ENCODE measurements around the gene RLN3.
"Not testable (repeated sequence)": the region's sequence is repeated elsewhere in the genome, so short reads cannot be mapped to it uniquely, and the experiment has no call there.

RLN3 gene

DNA sequence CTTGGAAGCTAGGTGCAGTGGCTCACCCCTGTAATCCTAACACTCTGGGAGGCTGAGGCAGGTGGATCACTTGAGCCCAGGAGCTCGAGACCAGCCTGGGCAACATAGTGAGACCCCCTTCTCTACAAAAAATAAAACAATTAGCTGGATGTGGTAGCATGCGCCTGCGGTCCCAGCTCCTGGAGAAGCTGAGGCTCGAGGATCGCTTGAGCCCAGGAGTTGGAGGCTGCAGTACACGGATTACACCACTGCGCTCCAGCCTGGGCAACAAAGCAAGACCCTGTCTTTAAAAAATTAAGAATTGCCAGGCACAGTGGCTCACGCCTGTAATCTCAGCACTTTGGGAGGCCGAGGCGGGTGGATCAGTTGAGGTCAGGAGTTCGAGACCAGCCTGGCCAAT is 23.0 kb downstream of the RLN3 start:
- not testable (repeated sequence) for H3K36me3 ChIP-seq (ENCODE audit: control insufficient read depth, insufficient read depth, low read length); H4K8ac ChIP-seq (ENCODE audit: low read depth, low read length); H3K79me2 ChIP-seq (ENCODE audit: control insufficient read depth, insufficient read depth, low read length); H2BK5ac ChIP-seq (ENCODE audit: low read length); DNase-seq; H3K9ac ChIP-seq (ENCODE audit: low read length); H3K27ac ChIP-seq (ENCODE audit: low read depth, low read length); H3K56ac ChIP-seq (ENCODE audit: low read length); H3K4ac ChIP-seq (ENCODE audit: low read depth, low read length); H3K4me2 ChIP-seq (ENCODE audit: low read length); H2BK15ac ChIP-seq (replicated peaks; ENCODE audit: low read depth); H3K4me3 ChIP-seq (ENCODE audit: low read length); H2BK120ac ChIP-seq (ENCODE audit: low read depth, low read length); H2AK5ac ChIP-seq (ENCODE audit: low read length); H3K79me1 ChIP-seq (ENCODE audit: low read length); H3K23ac ChIP-seq (ENCODE audit: low read length); H3K18ac ChIP-seq (ENCODE audit: low read length); H4K5ac ChIP-seq (ENCODE audit: low read length); H3K27me3 ChIP-seq (ENCODE audit: insufficient read depth, low read length, poor library complexity); H3K4me1 ChIP-seq (ENCODE audit: control insufficient read depth, low read depth, low read length)
- no CpG with 5 or more reads among the region's 11 CpGs for WGBS (ENCODE audit: extremely low coverage, insufficient coverage, low lambda C conversion rate)

DNA sequence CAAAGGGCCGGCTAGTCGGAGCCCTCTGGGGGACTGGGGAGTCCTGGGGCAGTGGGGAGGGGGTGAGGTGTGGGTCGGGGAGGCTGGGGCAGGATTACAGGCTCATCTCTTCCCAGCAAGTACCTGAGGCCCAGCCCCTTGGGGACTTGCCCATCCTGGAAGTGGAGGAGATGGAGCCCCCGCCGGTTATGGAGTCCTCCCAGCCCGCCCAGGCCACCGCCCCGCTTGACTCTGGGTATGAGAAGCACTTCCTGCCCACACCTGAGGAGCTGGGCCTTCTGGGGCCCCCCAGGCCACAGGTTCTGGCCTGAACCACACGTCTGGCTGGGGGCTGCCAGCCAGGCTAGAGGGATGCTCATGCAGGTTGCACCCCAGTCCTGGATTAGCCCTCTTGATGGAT is 24.0 kb downstream of the RLN3 start:
- Histone ChIP-seq H2BK120ac (ENCODE audit: low read depth, low read length) (no peak overlapping the region), H3K4ac (ENCODE audit: low read depth, low read length) (no peak overlapping the region), H2AK5ac (ENCODE audit: low read length) (no peak overlapping the region), H4K5ac (ENCODE audit: low read length) (no peak overlapping the region), H3K9ac (ENCODE audit: low read length) (no peak overlapping the region), H3K18ac (ENCODE audit: low read length) (no peak overlapping the region), H3K79me1 (ENCODE audit: low read length) (no peaks in the 10 kb centered on the region), H3K4me1 (ENCODE audit: control insufficient read depth, low read depth, low read length) (no peaks in the 10 kb centered on the region), H3K4me2 (ENCODE audit: low read length) (no peak overlapping the region), H4K8ac (ENCODE audit: low read depth, low read length) (no peak overlapping the region), H3K36me3 (ENCODE audit: control insufficient read depth, insufficient read depth, low read length) (no peaks in the 10 kb centered on the region), H3K56ac (ENCODE audit: low read length) (no peak overlapping the region), H3K27me3 (ENCODE audit: insufficient read depth, low read length, poor library complexity) (no peaks in the 10 kb centered on the region), H3K79me2 (ENCODE audit: control insufficient read depth, insufficient read depth, low read length) (no peaks in the 10 kb centered on the region), H3K27ac (ENCODE audit: low read depth, low read length) (no peak overlapping the region), H2BK15ac (replicated peaks; ENCODE audit: low read depth) (no peak overlapping the region), H3K4me3 (ENCODE audit: low read length) (no peak overlapping the region), H2BK5ac (ENCODE audit: low read length) (no peak overlapping the region), H3K23ac (ENCODE audit: low read length) (no peak overlapping the region)
- no CpG with 5 or more reads among the region's 9 CpGs for WGBS (ENCODE audit: extremely low coverage, insufficient coverage, low lambda C conversion rate)
- DNase-seq = no peak

- DNase-seq = no peak
- no peak overlapping the region for H4K5ac ChIP-seq (ENCODE audit: low read length)
- no peaks in the 10 kb centered on the region for H3K79me2 ChIP-seq (ENCODE audit: control insufficient read depth, insufficient read depth, low read length)
- no peaks in the 10 kb centered on the region for H3K79me1 ChIP-seq (ENCODE audit: low read length)
- H3K36me3 ChIP-seq (ENCODE audit: control insufficient read depth, insufficient read depth, low read length) = no peaks in the 10 kb centered on the region
- no peak overlapping the region for H3K27ac ChIP-seq (ENCODE audit: low read depth, low read length)
- no peak overlapping the region for H3K9ac ChIP-seq (ENCODE audit: low read length)
- no peak overlapping the region for H3K23ac ChIP-seq (ENCODE audit: low read length)
- H3K4me3 ChIP-seq (ENCODE audit: low read length) = no peak overlapping the region
- no peak overlapping the region for H3K56ac ChIP-seq (ENCODE audit: low read length)
- no peak overlapping the region for H4K8ac ChIP-seq (ENCODE audit: low read depth, low read length)
- H2AK5ac ChIP-seq (ENCODE audit: low read length) = no peak overlapping the region
- no peak overlapping the region for H3K4me2 ChIP-seq (ENCODE audit: low read length)
- H3K18ac ChIP-seq (ENCODE audit: low read length) = no peak overlapping the region
- H2BK5ac ChIP-seq (ENCODE audit: low read length) = no peak overlapping the region
- H2BK120ac ChIP-seq (ENCODE audit: low read depth, low read length) = no peak overlapping the region
- H3K27me3 ChIP-seq (ENCODE audit: insufficient read depth, low read length, poor library complexity) = no peaks in the 10 kb centered on the region
- H3K4ac ChIP-seq (ENCODE audit: low read depth, low read length) = no peak overlapping the region
- no peaks in the 10 kb centered on the region for H3K4me1 ChIP-seq (ENCODE audit: control insufficient read depth, low read depth, low read length)
- H2BK15ac ChIP-seq (replicated peaks; ENCODE audit: low read depth) = no peak overlapping the region
- no CpG with 5 or more reads among the region's 6 CpGs for WGBS (ENCODE audit: extremely low coverage, insufficient coverage, low lambda C conversion rate)
Measured at GRCh38 chr19:14052470-14052869, 24.5 kb downstream of the RLN3 start.

GRCh38 chr19:14053032-14053431 is 25.1 kb downstream of the RLN3 start:
- Histone ChIP-seq H3K27me3 (ENCODE audit: insufficient read depth, low read length, poor library complexity) (no peaks in the 10 kb centered on the region), H2AK5ac (ENCODE audit: low read length) (no peak overlapping the region), H3K4me1 (ENCODE audit: control insufficient read depth, low read depth, low read length) (peaks cover under 1% of the 10 kb centered on the region), H3K18ac (ENCODE audit: low read length) (no peak overlapping the region), H3K36me3 (ENCODE audit: control insufficient read depth, insufficient read depth, low read length) (no peaks in the 10 kb centered on the region), H3K23ac (ENCODE audit: low read length) (no peak overlapping the region), H2BK15ac (replicated peaks; ENCODE audit: low read depth) (no peak overlapping the region), H3K79me2 (ENCODE audit: control insufficient read depth, insufficient read depth, low read length) (no peaks in the 10 kb centered on the region), H3K79me1 (ENCODE audit: low read length) (no peaks in the 10 kb centered on the region), H3K4me2 (ENCODE audit: low read length) (no peak overlapping the region), H4K5ac (ENCODE audit: low read length) (no peak overlapping the region), H3K4ac (ENCODE audit: low read depth, low read length) (no peak overlapping the region), H3K4me3 (ENCODE audit: low read length) (no peak overlapping the region), H2BK5ac (ENCODE audit: low read length) (no peak overlapping the region), H3K27ac (ENCODE audit: low read depth, low read length) (no peak overlapping the region), H4K8ac (ENCODE audit: low read depth, low read length) (no peak overlapping the region), H3K9ac (ENCODE audit: low read length) (no peak overlapping the region), H2BK120ac (ENCODE audit: low read depth, low read length) (no peak overlapping the region), H3K56ac (ENCODE audit: low read length) (no peak overlapping the region)
- no CpG with 5 or more reads among the region's 3 CpGs for WGBS (ENCODE audit: extremely low coverage, insufficient coverage, low lambda C conversion rate)
- no peak for DNase-seq

- H2BK120ac ChIP-seq (ENCODE audit: low read depth, low read length) = no peak overlapping the region
- H4K8ac ChIP-seq (ENCODE audit: low read depth, low read length) = no peak overlapping the region
- H3K4me3 ChIP-seq (ENCODE audit: low read length) = no peak overlapping the region
- no peaks in the 10 kb centered on the region for H3K79me1 ChIP-seq (ENCODE audit: low read length)
- no peak overlapping the region for H3K18ac ChIP-seq (ENCODE audit: low read length)
- no peaks in the 10 kb centered on the region for H3K36me3 ChIP-seq (ENCODE audit: control insufficient read depth, insufficient read depth, low read length)
- H3K56ac ChIP-seq (ENCODE audit: low read length) = no peak overlapping the region
- H3K4me2 ChIP-seq (ENCODE audit: low read length) = no peak overlapping the region
- no peak overlapping the region for H3K9ac ChIP-seq (ENCODE audit: low read length)
- no peak overlapping the region for H3K4ac ChIP-seq (ENCODE audit: low read depth, low read length)
- no peak overlapping the region for H4K5ac ChIP-seq (ENCODE audit: low read length)
- peaks cover 2% of the 10 kb centered on the region for H3K27me3 ChIP-seq (ENCODE audit: insufficient read depth, low read length, poor library complexity)
- no peak for DNase-seq
- no CpG with 5 or more reads among the region's 11 CpGs for WGBS (ENCODE audit: extremely low coverage, insufficient coverage, low lambda C conversion rate)
- no peak overlapping the region for H2BK5ac ChIP-seq (ENCODE audit: low read length)
- no peak overlapping the region for H3K27ac ChIP-seq (ENCODE audit: low read depth, low read length)
- H3K4me1 ChIP-seq (ENCODE audit: control insufficient read depth, low read depth, low read length) = peaks cover 2% of the 10 kb centered on the region
- no peak overlapping the region for H2AK5ac ChIP-seq (ENCODE audit: low read length)
- no peak overlapping the region for H2BK15ac ChIP-seq (replicated peaks; ENCODE audit: low read depth)
- H3K79me2 ChIP-seq (ENCODE audit: control insufficient read depth, insufficient read depth, low read length) = no peaks in the 10 kb centered on the region
- no peak overlapping the region for H3K23ac ChIP-seq (ENCODE audit: low read length)
Measured at GRCh38 chr19:14053500-14053899, 25.6 kb downstream of the RLN3 start.

GRCh38 chr19:14054099-14054498 is 26.2 kb downstream of the RLN3 start:
- Histone ChIP-seq H4K5ac (ENCODE audit: low read length) (no peak overlapping the region), H3K56ac (ENCODE audit: low read length) (no peak overlapping the region), H4K8ac (ENCODE audit: low read depth, low read length) (no peak overlapping the region), H3K23ac (ENCODE audit: low read length) (no peak overlapping the region), H3K4me1 (ENCODE audit: control insufficient read depth, low read depth, low read length) (peaks cover 2% of the 10 kb centered on the region), H2AK5ac (ENCODE audit: low read length) (no peak overlapping the region), H2BK15ac (replicated peaks; ENCODE audit: low read depth) (no peak overlapping the region), H3K36me3 (ENCODE audit: control insufficient read depth, insufficient read depth, low read length) (no peaks in the 10 kb centered on the region), H3K9ac (ENCODE audit: low read length) (no peak overlapping the region), H3K18ac (ENCODE audit: low read length) (no peak overlapping the region), H3K27me3 (ENCODE audit: insufficient read depth, low read length, poor library complexity) (peaks cover 2% of the 10 kb centered on the region), H3K4ac (ENCODE audit: low read depth, low read length) (no peak overlapping the region), H2BK120ac (ENCODE audit: low read depth, low read length) (no peak overlapping the region), H3K4me3 (ENCODE audit: low read length) (no peak overlapping the region), H2BK5ac (ENCODE audit: low read length) (no peak overlapping the region), H3K27ac (ENCODE audit: low read depth, low read length) (no peak overlapping the region), H3K79me1 (ENCODE audit: low read length) (no peaks in the 10 kb centered on the region), H3K79me2 (ENCODE audit: control insufficient read depth, insufficient read depth, low read length) (no peaks in the 10 kb centered on the region), H3K4me2 (ENCODE audit: low read length) (no peak overlapping the region)
- DNase-seq = no peak
- no CpG with 5 or more reads among the region's 6 CpGs for WGBS (ENCODE audit: extremely low coverage, insufficient coverage, low lambda C conversion rate)
